ACHN (cell line): Measurements from ENCODE around the gene L1CAM.
A peak's percentile ranks its signal among the peaks of the same experiment; 100 is the strongest.

ENCODE experiments used
- DNase-seq: peaks from one replicate; pipeline ENCODE4 v3.0.0-alpha.2; 2015
- in situ Hi-C: cut with HindIII; loops from 2 replicates; pipeline ENCODE4 v1.10.0; 2017; ENCODE audit warnings: low sequenced_read_pairs, low pct_ligation_motif_present, low pct_unique_long_range_greater_than_20kb

Gene L1CAM

DNA sequence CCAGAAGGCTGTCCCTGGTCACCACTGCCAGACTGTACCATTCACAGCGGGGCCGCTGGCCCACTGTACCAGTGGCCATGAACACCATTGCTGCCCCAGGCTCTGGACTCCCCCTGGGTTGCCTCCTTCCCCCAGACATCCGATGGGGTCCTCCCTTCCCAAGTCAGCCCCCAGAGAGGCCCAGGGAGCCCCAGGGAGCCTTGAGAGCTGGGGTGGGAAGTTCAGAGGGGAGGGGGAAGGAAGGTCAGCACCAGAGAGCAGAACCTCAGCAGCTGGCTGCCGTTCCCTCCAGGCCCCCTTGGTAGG is 40.5 kb upstream of the L1CAM start:
- in situ Hi-C loops, result no loop called here
- DNase-seq, result no peak

DNA sequence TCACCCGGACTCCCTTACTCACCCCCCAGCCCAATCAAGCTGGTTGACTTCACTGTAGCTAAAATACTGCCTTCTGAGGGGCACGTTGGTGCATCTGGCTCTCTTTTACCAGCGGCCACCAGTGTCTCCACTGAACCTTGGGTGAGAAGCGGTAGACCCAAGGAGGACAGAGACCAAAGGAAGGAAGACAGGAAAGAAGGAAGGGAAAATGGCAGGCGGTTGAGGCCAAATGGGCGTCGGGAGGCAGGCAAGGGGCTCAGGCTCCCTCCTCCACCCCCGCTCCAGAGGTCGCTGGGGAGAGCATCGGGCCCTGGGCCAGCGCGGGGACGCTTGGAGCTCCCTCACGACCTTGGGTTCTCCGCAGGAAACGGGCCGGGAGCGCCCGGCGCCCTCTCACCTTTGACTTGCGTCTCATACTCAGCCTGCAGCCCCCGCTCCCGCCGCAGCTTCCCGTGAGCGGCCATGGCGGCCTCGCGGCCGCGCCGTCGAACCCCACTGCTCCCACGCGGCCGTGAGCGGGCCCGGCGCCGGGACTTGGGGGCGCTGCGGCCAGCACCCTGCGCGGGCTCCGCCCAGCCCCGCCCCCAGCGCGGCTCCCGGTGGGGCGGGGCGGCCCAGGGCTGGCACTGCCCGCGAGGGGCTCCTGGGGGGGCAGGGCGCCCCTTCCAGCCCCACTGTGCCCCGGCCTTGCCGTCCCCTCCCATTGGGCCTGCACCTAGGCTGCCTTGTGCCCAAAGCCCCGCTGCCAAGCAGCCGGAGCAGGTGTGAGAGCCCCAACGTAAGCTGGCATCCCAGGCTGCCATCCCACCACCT is 40.0 kb upstream of the L1CAM start, which contains the start of gene ARHGAP4:
ARHGAP4 (minus strand) TSS at position 526 of the 813 bp plus-strand sequence; CDS start at position 464, 62 bp downstream.
- no peak for DNase-seq
- in situ Hi-C loops, result no loop called here

DNA sequence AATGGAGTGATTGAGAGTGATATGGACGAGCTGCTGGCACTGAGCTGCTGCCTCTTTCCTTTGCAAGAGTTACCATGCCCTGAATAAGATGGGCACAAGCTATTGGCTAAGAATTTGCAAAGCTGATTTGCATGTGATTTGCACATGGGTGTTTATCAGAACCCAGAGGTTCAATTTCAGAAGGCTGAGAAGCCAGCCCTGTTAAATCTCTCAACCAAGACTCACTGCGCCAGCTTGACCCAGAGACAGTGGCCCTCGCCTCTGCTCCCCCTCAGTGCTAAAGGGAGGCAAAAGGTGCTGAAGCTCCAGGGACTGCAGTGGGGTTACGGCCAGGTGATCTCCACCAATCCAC is 39.4 kb upstream of the L1CAM start:
- DNase-seq, result no peak
- in situ Hi-C loops, result no loop called here

DNA sequence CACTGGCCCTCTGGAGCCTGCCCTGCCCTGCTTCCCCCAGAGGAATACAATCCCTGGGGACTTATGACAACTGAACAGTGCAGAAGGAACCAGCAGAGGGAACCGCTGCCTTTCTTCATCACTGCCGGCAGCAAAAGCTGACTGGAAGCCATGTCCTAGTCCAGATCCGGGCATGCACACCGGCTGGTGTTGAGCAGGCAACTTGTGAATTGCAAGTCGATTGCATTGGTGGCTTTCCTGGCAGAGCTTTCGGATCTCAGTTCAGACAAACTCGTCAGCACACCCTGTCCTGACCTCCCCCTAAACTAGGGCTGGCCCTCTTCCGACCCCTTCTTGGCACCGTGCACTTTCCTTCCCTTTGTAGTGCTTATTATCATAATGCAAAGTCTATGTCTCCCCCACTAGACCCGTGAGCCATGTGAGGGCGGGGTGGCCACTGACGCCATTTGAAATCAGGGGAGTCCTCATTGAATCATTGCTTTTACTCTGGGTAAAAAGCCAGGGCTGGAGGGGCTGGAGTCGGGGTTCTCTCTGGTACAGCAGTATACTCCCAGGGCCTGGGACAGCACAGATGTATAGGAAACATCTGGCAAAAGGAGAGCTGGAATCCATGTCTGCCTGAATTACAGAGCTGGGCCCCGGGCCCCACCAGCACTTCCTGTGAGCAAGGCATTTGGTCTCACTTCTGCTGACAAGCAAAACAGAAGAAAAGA is 38.3 kb upstream of the L1CAM start:
- in situ Hi-C loops, result no loop called here
- DNase-seq, result peak; percentile 26

DNA sequence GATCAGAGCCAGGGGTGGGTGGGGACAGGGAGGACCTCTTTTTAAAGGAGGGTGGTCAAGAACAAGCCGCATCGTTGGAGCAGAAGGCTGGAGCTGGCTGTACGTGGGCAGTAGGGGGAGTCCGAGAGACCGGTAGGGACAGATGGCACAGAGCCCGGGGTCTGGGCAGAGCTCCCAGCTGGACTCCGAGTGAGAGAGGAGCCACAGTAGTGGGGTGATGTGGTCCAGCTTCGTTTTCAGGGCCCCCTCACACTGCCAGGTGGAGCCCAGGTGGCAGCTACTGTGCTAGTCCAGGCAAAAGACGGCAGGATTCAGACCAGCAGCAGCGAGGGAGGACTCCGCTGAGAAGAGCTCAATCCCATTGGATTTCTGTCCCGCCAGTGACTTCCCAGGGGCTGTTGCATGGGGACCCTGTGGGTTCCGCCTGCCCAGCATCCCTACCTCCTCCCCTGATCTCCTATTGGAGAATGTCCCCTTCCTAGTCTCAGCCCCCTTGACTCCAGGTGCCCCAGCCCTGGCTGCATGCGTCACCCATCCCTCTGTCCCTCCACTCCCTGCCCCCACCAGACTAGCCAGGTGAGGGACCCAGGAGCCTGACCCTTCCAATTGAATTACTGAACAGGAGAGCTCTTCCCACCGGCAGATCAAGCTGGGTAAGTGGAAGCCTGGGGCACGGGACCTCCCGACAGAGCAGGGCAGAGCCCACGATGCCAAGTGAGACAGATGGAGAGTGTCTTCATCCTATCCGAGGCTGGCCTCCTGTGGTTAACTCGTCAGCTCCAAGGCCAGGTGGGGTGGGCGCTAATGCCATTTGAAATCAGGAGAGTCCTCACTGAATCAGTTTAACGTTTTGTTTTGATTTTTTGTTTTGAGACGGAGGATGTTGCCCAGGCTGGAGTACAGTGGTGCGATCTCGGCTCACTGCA is 37.2 kb upstream of the L1CAM start:
- peak; percentile 44 for DNase-seq
- in situ Hi-C loops, result no loop called here

DNA sequence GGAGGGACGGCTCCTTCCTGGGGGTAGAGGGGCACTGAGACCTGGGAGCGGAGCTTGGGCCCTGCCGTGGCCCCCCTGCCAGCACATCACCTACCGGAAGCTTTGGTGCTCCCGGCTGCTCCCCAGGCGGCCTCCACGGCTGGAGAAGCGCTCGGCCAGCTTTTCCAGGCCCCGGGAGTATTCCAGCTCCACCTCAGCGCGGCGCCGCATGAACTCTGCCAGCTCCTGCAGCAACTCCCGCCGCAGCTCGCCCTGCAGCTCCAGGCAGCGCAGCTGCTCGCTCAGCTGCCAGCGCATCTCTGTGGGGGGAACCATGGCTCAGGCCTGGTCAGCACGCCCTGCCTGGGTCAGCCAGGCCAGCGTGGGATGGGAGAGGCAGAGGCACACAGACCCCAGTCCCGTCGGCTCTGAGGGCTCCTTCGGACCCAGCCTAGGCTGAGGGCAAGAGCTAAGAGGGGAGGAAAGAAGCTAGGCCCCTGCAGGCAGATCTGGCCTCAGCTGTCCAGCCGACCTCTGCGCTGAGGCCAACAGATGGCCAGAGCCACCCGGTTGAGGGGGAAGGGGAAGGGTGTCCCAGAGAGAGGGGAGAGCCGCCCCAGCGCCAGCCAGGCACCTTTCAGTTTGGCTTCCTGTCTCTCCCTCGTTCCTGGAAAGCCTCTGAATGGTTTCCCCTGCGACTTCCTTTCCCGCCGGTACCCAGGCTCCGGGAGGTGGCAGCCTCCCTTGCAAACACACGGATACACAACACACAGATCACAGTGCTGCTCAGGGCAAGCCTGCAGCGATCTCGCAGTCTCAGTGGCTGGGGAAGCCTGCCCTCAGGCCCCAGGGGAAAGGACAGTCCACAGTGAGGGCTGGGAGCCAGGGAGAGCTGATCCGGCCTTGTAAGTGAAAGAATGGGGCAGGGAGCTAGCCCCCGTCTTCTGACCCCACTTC is 35.8 kb upstream of the L1CAM start:
- no peak for DNase-seq
- in situ Hi-C loops, result no loop called here

DNA sequence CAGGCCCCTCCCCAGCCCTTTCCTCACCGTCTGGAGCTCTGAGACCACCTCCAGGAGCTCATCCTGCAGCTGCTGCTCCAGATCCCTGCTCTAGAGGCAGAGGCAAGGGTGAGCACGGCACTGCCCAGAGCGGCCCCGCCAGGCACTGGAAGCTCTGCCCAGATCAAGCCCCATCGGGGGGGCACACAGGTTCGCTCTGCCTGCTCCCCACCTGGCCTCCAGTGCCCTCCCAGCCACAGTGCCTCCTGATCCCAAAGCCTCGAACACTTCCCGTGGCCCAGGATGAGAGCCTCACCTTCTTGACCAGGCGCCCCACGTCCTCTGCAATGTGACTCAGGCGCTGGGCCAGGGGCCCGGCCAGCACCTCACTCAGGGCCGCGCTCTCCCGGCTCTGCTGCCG is 35.1 kb upstream of the L1CAM start:
- in situ Hi-C loops, result no loop called here
- DNase-seq, result no peak

DNA sequence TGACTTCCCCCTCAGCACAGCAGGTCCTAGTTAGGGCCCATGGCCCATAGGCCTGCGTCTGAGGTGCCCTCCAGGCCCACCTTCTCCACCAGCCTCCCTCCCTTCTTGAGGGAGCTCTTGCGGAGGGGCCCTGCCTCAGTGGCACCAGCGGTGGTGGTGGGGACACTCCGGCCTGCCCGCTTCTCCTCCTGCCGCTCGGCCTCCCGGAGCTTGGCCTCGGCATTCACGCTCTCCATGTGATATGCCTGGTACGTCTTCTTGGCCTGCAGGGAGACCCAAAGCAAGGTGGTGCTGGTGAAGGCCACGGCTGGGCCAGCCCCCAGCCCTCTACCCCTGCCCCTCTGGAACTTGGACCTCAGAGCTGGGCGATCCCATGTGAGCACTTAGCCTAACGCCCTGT is 34.6 kb upstream of the L1CAM start:
- no peak for DNase-seq
- in situ Hi-C loops, result no loop called here

DNA sequence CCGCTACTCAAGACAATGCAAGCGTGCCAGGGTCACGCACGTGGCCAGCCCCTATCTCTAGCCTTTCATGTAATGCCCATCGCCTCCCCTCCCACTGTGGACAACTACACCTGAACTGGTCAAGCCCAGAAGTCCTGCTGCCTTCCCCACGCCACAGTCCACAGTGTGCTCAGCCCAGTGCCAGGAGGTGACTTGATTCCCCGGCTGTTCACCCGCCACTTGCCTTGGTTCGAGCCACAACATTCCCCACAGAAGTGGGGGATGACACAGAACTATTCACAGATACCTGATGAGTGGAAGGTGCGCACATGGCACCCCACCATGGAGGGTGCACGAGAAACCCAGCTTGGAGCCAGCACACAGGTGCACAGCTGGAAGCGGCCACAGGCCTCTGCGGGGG is 33.3 kb upstream of the L1CAM start:
- no peak for DNase-seq
- in situ Hi-C loops, result no loop called here

DNA sequence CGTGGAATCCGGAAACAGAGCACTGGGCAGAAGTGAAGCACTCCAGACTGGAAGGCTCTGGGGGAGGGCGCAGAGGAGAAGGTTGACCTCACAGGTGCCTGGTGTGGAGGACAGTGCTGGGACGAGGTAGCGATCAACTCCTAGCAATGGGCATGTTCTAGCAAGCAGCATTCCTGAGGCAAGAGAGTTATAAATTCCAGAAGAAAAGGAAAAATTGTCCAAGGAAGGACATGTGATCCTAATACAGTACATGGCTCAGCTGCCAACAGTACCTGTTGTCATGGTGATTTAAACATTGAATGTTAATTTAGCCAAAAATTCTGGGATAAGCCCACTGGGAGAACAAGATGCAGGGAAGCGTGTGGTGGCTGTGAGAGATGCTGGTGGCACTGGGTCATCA is 31.9 kb upstream of the L1CAM start:
- in situ Hi-C loops, result no loop called here
- no peak for DNase-seq

DNA sequence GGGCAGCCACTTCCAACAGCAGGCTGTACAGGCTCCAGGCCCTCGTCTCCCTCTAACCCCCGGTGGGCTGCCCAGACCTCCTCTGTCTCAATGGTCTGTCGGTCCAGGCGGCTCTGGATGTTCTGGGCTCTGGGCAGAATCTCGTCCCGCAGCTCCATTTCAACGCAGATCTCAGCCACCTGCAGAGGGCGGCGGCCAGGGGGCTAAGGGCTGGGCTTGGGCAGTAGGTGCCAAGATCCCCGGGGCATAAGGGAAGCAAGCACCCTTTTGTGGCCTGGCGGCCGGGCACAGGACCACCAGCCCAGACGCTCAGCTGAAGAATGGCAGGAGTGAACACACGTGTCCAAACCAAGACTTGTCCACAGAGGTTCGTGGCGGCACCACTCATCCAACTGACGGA is 27.7 kb upstream of the L1CAM start:
- in situ Hi-C loops, result no loop called here
- DNase-seq, result no peak

DNA sequence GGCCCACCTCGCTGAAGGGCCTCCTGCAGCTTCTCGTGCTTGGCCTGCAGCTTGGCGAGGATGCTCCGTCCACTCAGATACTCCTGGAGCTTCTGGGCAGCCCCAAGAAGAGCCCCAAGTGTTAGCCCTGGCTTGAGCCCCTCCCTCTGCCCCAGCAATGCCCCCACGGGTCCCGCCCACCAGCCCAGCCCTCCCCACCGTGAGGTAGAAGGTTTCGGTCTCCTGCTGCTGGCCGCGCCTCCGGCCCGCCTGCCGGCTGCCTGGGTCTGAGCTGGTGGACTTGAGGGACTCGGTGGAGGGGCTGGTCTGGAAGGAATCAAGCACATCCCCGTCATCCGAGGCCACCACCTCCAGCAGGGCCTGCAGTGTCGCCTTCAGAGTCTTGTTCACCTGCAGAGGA is 27.2 kb upstream of the L1CAM start:
- in situ Hi-C loops, result no loop called here
- no peak for DNase-seq

DNA sequence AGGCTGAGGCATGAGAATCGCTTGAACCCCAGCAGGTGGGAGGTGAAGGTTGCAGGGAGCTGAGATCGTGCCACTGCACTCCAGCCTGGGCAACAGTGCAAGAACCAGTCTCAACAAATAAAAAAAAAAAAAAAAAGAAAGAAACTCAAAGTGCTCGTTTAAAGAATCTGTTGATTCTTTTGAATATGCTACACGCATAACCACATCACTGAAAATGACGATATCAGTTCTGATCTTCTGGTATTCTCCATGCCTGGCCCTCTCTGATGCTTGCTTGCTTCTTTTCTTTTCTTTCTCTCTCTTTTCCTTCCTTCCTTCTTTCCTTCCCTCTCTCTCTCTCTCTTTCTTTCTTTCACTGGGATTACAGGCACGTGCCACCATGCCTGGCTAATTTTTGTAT is 25.8 kb upstream of the L1CAM start:
- in situ Hi-C loops, result no loop called here
- DNase-seq, result no peak

DNA sequence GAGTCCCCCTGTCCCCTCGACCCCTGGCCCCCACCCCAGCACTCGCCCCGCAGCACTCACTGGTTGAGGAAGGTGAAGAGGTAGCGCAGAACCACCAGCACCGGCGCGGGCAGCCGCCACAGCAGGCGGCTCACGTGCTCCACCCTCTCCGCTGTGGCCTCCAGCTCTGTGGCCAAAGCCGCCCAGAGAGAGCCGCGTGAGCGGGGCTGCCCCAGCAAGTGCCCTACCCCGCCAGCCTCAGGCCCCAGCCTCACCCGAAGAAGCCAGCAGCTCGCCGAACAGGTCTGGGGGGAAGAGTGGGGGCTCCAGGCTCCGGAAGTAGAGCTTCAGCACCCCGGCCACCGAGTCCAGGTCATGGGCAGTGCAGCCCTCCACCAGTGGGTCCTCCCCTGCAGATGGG is 24.5 kb upstream of the L1CAM start:
- in situ Hi-C loops, result no loop called here
- DNase-seq, result no peak

DNA sequence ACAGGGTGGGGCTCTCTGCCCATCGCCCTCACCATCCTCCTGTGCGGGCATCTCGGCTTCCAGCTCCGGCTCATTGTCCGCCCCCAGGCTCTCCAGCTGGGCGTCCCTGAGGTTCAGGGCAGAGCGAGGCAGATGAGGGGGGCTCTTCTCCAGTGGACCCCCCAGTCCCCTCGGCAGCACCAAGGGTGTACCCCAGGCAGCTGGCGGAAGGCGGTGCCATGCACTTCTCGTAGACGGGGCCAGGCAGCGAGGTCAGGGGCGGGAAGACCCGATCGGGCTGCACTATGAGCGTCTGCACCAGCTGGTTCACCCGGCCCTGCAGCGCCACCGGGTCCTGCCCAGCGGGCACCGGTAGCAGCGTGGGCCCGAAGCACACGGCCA is 24.0 kb upstream of the L1CAM start:
- DNase-seq, result no peak
- in situ Hi-C loops, result no loop called here

DNA sequence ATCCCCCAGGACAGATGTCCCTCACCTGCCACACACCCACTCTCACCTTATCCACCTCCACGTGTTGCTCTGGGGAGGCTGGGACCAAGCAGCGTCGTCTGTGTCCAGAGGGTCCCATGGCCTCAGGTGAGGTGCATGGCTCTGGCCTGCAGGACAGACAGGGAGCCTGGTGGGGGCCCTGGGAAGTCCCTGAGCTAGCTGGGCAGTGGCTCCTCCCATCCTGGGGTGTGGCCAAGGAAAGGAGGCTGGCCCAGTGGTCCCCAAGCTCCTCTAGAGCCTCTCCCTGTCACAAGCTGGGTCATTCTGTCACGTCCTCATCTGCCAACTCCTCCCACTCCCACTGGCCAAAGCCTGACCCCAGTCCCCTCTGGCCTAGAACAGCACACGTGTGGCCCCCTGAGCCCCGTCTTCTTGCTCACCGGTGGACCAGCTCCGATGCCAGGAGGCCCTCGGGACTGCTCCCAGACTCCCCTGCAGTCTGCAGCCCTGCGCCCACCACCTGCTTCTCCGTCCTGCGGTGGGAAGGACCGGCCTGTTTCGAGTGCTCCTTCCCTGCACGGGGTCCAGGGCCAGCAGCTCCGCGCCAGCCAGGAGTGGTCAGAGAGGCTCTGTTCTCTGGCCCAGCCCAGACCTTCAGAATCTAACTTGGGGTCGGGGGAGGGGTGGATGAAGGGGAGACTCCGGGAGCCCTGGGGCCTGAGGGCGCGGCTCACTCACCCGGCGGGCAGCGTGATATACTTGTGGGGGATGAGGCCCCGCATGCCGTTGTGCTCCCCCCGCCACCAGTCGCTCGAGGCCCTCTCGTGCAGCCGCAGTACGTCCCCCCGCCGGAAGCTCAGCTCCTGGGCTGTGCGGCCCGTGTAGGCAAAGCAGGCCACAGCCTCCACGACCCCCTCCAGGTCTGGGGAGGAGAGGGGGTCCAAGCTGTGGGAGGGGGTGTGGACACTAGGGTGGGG is 23.3 kb upstream of the L1CAM start:
- DNase-seq, result no peak
- in situ Hi-C loops, result no loop called here

DNA sequence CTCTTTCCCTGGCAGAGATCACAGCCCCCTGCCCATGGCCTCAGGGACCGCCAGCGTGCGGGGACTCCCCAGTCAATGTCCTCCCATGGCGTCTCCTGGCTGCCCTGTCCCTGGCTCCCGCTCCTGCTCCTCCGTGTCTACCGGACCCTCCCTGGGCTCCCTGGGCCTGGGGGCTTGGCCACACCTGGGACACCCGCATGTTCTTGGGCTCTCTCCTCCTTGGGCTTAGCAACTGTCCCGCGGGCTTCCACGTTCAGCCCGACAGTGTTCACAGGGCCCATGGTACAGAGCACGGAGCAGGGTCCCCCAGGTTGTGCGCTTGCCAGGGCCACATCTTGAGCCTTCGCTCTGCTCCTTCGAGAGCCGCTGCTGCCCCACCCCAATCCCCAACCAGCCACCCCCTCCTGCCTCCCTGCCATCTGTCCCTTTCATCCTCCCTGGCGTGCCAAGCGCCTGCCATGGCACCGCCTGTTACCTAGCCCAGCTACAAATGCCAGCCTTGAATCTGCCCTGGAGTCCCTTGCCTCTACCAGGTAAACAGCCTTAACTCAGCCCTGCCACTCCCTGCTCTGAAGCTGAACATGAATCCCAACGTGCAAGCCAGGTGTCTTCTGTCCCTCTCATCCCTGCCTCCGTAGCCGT is 22.4 kb upstream of the L1CAM start:
- in situ Hi-C loops, result no loop called here
- no peak for DNase-seq
